MM.1S (cell line): ENCODE results near the gene MAP3K4.

Source experiments
- EZH2 ChIP-seq: fragments of 300-600 bp; sonication (generic); optimal IDR thresholded peaks from 2 replicates; pipeline ENCODE3; 2017; ENCODE audit warnings: low read depth, mild to moderate bottlenecking, antibody characterized with exemption, low read length, mixed read lengths
- TF ChIP-seq, protein P1 (sequence below): fragments of 300-600 bp; sonication (generic); IDR thresholded peaks from 2 replicates; pipeline ENCODE4 v1.5.1; 2016; ENCODE audit warnings: antibody characterized with exemption, low read length, mixed read lengths

DNA sequence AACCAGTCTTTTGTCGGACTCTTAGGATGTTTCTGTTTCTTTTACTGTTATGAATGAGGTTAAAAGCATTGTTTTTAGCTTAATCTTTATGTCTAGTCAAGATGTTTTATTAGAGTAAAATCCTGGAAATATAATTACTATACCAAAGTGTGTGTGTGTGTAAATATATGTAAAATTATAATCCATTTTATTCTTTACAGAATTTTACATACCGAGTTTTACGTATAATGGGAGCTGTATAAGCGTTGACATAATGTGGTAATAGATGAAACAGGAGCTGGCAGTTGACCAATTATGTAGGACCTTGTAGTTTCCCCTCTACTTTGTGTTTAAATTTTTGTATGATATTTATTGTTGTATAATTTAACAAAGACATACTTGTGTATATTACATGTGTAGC, 16.7 kb downstream of the MAP3K4 start:
- TF ChIP-seq, protein P1, sequence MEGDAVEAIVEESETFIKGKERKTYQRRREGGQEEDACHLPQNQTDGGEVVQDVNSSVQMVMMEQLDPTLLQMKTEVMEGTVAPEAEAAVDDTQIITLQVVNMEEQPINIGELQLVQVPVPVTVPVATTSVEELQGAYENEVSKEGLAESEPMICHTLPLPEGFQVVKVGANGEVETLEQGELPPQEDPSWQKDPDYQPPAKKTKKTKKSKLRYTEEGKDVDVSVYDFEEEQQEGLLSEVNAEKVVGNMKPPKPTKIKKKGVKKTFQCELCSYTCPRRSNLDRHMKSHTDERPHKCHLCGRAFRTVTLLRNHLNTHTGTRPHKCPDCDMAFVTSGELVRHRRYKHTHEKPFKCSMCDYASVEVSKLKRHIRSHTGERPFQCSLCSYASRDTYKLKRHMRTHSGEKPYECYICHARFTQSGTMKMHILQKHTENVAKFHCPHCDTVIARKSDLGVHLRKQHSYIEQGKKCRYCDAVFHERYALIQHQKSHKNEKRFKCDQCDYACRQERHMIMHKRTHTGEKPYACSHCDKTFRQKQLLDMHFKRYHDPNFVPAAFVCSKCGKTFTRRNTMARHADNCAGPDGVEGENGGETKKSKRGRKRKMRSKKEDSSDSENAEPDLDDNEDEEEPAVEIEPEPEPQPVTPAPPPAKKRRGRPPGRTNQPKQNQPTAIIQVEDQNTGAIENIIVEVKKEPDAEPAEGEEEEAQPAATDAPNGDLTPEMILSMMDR = no peak
- TF ChIP-seq EZH2 = no peak
